HG03469 (cell line): ENCODE results near the gene C14orf93.

Source experiments
- ATAC-seq: cut with Tn5 transposase; IDR thresholded peaks from one replicate; pipeline ENCODE4 v1.9.1; 2021; ENCODE audit warnings: mild to moderate bottlenecking, moderate library complexity, moderate number of reproducible peaks; ENCODE audit not compliant: unreplicated experiment

The C14orf93 gene

DNA sequence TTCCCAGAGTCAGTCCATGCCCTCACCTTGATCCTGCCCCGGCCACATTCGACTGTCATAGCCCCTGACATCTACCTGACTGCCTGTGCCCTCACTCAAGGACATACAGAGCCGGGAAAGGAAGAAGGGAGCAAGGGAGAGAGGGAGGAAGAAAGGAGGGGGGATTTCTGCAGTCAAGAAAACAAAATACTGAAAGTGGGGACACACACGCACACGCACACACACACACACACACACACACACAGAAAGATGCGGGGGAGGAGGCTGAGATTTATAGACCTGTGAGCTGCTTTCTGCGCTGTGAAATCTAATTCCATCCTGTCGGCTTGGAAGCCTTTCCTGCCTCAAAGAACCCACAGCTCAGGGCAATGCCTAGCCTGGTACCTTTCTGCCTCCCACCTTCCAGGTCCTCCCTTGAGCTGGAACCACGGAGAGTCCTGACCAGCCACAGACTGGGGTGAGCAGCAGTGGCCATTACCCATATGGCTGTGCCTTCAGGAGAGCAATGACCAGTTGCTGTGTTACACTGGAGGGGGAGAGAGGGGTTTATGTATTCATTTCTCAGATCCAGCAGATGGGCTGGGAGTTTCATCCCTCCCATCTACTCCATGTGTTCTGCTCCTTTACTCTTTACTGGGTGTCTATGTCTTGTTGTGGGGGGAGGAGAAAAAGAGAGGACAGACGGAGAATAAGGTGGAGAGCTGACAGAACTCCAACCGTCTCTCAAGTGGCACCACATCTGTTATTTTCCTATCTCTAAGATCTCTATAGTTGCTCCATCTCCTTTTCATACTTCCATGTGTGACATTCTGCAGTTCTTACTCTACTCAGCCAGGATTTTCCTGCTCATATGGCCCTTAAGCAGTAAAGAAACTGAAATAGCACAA lies 12.9 kb downstream of the C14orf93 start:
- no peak for ATAC-seq

DNA sequence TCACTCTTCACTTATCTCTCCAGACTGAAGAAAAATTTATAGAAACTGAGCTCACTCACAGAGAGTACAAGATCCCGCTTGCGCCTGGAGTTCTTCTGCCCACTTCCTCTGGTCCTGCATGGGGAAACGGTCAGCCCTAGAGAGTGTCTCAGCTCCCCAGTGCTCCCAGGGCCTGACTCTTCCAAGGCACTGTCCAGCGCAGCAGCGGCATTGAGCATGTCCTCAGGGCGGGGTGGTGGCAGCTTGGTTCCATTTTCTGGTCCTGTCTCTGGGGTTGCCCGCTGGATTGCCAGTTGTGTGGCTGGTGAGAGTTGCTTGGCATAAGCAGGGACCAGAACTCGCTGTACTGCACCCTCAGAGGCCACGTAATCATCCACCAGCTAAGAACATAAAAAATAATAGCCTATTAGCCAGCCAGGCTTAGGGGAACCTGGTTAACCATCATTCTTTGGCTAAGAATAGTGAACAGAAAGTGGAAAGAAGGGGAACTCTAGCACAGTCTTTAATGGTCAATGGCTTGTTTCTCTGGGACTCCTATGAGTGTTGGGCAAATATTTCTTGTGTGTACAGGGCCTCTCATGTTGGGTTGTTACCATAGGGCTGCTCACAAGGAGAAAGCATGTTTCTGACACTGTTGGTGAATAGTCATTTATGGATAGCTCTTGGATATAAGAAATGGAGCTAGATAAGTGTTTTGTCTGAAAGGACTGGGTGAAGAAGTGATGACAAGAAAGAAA lies 13.9 kb downstream of the C14orf93 start:
- ATAC-seq = no peak

- no peak for ATAC-seq
Measured at GRCh38 chr14:22994762-22995275, 15.1 kb downstream of the C14orf93 start.

- ATAC-seq = no peak
Measured at GRCh38 chr14:22993517-22993916, 16.4 kb downstream of the C14orf93 start.

GRCh38 chr14:22991852-22992251 lies 18.1 kb downstream of the C14orf93 start:
- ATAC-seq = no peak

DNA sequence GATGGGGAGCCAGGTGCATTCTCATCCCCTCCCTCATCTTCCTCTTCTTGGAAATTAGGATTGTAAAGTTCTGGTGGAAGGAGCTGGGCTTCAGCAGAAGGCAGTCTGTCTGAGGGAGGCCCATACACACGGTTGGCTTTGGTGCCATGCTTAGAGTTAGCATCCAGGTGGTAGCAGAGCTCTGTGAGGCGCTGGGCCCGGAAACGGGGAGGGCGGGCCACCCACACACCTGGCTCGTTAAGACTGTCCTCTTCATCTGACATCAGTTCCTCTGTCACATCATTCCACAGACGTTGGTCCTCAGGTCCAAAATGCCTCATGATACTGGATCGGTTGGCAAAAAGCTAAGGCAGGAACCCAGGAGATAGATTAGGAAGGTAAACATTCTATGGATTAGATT lies 22.7 kb downstream of the C14orf93 start:
- ATAC-seq = no peak

- ATAC-seq = no peak
Measured at GRCh38 chr14:22986508-22987054, 23.4 kb downstream of the C14orf93 start.

GRCh38 chr14:22985894-22986507 lies 23.9 kb downstream of the C14orf93 start:
- ATAC-seq = no peak

DNA sequence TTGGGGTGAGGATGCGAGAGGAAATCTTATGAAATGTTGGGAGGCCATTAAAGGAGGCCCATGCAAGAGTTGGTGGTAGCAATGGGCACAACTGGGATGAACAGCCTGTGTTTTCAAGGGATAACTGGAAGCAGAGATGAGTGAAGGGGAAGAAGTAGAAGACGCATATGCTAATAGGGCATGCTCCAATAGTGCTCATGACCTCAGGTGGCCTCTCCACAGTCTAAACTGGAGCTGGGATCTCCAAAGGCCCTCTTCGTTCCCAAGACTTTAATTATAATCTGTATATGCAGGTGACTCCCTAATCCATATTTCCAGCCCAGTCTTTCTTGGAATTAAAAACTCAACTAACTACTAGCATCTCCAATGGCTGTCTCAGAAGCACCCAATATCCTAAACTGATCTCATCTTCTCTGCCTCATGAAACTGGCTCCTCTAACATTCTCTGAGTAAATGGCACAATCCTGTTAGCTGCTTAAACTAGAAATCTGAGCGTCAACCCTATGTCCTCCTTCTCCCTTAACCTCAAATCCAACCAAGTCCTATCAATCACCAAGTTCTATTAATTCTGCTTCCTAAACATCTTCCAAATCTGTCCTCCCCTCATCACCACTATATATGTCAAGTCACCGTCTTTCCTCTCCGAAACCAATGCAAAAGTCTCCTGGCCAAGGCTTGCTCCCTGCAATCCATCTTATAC lies 24.8 kb downstream of the C14orf93 start:
- ATAC-seq = no peak

DNA sequence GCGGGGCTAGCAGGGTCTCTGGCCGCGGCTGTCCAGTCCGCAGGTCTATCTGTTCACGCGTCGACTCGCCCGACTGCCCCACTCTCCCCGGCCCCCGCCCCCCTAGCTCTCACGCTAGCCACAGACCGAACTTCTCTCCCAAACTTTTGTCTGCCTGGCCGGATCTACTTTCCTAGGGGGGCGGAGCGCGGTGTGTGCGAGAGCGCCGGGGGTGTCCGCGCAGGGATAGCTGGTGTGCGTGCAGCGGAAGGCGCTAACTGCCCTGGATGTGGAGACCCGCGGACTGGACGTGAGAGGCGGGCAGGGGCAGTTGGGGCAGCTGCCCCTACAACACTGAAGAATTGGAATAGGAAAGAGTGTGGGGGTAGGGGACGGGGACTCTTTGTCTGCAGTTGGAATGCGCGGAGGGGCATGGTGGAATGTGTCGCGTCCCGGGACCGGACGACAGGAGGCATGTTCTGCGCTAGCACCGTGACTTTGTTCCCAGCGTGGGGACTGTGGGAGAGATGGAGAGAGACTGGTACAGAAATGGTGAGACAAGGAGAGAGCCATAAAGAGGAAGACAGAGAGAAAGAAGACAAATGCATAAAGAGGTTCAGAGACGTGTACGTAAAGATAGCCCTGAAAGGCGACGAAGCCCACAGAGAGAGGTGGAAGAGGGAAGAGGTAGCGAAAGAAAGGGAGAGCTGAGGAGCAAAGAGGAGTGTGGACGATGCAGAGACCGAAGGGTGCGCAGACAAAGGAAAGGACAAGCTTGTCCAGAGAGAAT lies 27.3 kb downstream of the C14orf93 start, which contains the start of gene AJUBA:
Gene AJUBA, minus strand, starts transcription at position 75 of the 769 bp plus-strand sequence. CDS start 285 bp downstream, outside the sequence.
- ATAC-seq = no peak

- no peak for ATAC-seq
Measured at GRCh38 chr14:22981876-22982476, 28.0 kb downstream of the C14orf93 start.

DNA sequence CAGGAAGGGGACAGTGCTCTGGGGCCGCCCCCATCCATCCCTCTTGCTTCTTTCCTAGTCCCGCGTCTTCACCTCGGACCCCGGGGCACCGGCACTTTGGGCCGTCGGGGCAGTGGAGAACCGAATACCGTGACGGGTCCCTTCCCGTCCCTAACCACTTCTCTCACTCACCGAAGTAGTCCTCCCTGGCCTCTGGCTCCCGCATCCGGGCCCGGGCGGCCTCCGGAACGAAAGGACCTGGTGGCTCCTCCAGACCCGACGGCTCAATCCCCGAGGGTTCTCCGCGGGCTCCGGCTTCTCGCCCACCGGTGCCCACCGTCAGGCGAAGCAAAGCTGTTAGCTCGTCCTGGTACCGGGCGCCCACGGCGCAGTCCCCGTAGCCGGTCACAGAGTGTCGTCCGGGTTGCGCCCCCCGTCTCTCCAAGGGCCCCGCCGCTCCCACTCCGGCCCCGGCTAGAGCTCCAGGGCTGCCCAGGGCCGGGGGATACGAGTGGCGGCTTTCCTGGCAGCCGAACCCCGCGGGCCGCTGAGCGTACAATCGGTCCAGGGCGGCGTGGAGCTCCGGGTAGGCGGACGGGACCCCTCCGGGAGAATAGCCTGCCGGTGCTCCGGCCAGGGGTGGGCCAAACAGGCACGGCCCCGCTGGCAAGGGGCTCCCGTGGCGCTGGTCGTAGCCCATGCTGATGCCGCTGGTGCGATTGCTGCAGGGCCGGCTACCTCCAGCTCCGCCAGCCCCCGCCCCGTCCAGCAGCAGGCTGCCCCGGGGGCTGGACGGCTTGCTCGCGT lies 28.7 kb downstream of the C14orf93 start:
- ATAC-seq = no peak

DNA sequence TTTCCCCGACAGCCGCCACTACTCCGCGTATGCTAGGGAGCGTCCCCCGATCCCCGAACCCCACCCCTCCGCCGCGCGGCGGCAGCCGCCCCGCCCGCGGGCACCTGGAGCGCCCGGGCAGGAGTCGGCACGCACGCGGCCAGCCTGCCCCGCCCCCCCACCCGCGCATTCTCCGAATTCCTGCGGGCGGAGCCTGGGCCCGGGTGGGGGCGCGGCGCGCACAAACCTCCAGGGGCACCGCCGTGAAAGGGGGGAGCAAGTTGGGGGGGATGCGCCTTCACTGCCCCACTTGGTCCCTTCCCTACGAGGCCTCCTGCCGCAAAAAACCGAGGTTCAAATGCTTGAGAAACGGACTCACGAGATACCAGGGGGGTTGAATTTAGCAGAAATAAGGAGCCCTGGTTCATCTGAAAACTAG lies 29.3 kb downstream of the C14orf93 start:
- no peak for ATAC-seq

DNA sequence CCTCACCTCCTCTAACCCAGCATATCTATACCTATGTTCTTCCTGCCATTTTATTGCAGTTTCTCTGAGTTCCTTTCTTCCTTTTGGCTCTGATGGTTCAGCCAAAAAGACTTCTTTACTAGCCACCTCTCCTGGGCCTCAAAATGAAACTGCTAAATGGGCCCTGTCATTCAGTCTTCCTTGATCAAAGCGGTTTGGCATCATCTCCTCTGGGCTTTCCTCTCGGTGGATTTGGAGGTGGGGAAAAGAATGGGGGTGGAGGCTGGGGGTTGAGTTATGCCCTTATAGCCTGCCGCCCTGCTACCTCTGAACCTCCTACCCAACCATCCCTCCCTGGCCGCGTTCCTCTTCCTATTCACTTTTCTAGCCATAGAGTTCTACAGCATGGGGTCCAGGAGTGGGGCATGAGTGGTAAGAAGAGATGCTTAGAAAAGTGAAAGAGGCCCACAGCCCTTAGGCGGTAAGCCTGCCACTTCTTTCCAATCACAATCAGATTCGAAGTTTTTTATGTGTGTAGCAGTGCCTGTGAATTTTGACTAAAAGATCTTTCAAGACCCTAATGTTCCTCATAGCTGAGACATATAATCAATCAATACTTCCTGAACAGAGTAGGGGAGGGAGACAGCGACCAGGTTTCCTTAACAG lies 30.1 kb downstream of the C14orf93 start:
- ATAC-seq = no peak

- ATAC-seq = no peak
Measured at GRCh38 chr14:22978981-22979671, 30.8 kb downstream of the C14orf93 start.

GRCh38 chr14:22978487-22978837 lies 31.5 kb downstream of the C14orf93 start:
- no peak for ATAC-seq

DNA sequence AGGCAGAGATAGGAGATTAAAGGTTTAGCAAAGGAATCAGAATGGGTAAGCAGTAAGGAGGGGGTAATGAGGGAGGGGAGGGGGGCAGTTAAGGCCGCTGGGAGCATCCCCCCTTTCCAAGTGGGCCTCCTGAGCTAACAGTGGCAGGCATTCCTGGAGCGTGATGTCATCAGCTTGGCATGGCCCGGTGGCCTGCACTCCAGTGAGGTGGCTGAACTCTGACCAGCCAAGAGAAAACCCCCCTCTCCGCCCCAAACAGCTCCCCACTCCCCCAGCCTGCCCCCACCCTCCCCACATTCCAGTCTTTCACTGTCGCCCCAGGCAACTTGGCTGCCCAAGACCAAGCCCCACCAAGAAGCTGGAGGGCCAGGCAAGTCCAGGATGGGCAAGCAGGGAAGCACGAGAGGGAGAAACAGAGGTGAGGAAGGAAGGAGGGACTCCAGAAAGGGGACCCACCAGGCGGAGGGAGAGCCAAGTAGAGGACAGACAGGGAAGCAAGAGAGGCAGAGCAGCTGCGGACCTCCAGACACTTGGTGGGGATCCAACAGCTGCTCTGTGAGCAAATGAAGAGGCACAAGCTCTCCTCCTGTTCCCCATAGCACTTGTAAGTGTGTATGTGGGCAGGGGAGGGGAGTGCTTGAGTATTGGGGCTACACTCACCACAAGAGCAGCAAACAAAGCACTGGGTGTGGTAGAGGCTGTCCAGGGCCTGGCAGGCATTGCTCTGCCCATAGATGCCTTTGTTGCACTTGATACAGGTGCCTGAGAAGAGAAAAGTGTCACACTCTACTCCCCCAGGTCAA lies 32.1 kb downstream of the C14orf93 start:
- ATAC-seq = no peak
